Endometrium (tissue), 2 donors: ENCODE results near the gene OASL.
"Not testable (repeated sequence)": the region's sequence is repeated elsewhere in the genome, so short reads cannot be mapped to it uniquely, and the experiment has no call there.

Experiments used
- FAIRE-seq: peaks from 2 replicates; lab custom pipeline; 2012; peaks lifted over from hg19 to GRCh38; lab: Jason Lieb, UNC
- donor health status: control.
- donor health status: control.

OASL gene

DNA sequence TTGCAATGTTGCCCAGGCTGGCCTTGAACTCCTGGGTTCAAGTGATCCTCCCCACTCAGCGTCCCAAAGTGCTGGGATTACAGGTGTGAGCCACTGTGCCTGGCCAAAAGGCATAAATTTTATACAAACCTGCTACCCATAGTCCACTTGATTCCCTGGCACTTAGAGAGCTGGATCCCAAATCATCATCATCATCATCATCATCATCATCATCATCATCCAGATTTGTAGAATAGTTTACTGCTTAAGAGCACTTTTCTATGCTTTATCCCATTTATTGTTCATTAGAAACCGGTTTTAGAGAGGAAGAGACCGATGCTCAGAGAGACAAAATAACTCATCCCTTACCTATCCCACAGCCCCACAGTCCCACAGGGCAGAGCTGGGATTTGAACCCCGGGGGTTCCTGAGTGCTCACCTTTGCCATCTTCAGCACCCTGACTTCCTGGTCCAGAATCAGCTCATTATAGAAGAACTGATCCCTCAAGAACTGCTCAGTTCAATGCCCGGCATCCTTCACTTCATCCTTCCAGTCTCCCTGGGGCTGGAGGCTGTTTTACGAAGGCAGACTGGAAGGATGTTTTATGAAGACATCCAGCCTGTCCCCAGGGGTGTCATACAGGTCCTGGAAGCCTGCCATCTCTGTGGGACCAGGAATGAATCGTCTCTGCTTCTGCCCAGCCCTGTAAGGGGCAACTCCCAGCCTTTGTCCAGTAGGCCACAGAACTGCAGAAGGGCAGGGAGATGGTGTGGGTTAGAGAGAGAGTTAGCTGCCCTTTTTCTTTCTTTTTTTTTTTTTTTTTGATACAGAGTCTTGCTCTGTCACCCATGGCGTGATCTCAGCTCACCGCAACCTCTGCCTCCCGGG lies 20.2 kb upstream of the OASL start:
- FAIRE-seq: no peak

GRCh38 chr12:121057794-121058193 lies 18.7 kb upstream of the OASL start:
- no peak for FAIRE-seq

GRCh38 chr12:121053706-121054105 lies 14.7 kb upstream of the OASL start:
- no peak for FAIRE-seq

DNA sequence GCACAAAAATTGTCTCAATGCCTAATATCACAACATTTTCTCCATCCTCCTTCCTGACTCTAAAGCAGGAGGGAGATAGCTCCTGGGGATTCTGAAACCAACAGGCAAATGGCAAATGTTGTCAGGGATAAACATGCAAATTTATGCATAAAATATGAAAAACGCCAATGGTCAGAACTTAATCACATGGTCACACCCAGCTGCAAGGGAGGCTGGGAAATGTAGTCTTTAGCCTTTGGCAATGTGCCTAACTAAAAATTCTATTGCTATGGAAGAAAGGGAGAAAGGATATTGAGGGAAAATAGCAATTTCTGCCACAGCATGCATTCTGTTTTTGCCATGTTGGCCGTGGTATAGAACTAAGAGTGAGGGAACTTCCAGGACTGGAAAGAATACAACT lies 11.7 kb upstream of the OASL start:
- no peak for FAIRE-seq

DNA sequence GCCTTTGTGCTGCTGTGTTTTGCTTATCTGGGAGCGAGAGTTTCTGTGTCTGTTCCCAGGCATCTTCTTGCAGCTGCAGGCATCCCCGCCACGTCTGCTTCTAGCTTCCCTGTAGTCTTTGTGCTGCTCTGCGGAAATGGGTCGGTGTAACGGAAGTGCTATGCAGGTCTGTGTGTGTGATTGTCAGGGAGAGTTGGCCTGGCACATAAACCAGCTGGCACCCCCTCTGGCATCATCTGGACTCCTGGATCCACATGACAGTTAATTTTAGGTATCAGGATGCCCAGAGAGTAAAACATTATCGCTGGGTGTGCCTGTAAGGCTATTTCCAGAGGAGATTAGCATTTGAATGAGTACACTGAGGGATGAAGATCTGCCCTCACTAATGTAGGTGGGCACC lies 9.4 kb upstream of the OASL start:
- no peak for FAIRE-seq

DNA sequence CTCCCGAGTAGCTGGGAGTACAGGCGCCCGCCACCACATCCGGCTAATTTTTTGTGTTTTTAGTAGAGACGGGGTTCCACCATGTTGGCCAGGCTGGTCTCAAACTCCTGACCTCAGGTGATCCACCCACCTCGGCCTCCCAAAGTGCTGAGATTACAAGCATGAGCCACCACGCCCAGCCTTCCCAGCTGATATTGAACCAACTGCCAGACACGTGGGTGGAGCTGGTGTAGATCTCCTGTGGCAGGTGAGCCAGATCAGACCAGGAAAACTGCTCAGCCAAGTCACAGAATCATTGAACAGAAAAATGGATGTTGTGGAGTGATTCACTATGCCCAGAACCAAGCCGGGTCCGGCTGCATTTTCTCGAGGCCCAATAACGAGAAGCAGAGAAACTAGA lies 8.4 kb upstream of the OASL start:
- FAIRE-seq: not testable (repeated sequence)

- no peak for FAIRE-seq
Measured at GRCh38 chr12:121043067-121043466, 4.0 kb upstream of the OASL start.

- FAIRE-seq: no peak
Measured at GRCh38 chr12:121036810-121037326, 2.2 kb downstream of the OASL start.

GRCh38 chr12:121034616-121035305 lies 4.3 kb downstream of the OASL start:
- FAIRE-seq: no peak

- FAIRE-seq: no peak
Measured at GRCh38 chr12:121033625-121034349, 5.3 kb downstream of the OASL start.

GRCh38 chr12:121030576-121031212 lies 8.4 kb downstream of the OASL start:
- FAIRE-seq: no peak

DNA sequence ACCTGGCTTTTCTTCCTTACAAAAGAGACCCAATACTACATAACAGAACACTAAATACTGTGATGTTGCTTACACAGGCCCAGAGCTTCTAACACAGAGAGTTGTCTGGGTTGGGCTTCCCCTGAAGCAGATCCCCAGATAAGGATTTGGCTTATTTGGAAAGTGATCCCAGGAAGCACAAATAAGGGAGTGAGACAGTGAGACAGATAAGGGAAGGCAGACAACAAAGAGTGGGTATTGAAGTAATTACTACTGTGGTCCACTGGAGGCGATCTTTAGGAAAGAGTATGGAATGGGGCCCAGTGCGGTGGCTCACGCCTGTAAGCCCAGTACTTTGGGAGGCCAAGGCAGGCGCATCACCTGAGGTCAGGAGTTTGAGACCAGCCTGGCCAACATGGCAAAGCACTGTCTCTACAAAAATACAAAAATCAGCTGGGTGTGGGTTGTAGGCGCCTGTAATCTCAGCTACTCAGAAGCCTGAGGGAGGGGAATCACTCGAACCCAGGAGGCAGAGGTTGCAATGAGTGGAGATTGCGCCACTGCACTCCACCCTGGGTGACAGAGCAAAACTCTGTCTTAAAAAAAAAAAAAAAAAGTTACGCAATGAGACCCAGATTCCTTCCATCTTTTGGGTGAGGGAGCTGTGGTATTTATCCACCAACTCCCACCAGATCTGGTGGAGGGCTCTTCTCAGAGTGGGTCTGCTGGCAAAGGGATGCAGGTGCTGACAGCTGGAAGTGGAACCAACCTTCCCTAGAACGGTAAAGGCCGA lies 12.6 kb downstream of the OASL start:
- no peak for FAIRE-seq

GRCh38 chr12:121025442-121026226 lies 13.4 kb downstream of the OASL start:
- no peak for FAIRE-seq

- FAIRE-seq: no peak
Measured at GRCh38 chr12:121023799-121024198, 15.2 kb downstream of the OASL start.

DNA sequence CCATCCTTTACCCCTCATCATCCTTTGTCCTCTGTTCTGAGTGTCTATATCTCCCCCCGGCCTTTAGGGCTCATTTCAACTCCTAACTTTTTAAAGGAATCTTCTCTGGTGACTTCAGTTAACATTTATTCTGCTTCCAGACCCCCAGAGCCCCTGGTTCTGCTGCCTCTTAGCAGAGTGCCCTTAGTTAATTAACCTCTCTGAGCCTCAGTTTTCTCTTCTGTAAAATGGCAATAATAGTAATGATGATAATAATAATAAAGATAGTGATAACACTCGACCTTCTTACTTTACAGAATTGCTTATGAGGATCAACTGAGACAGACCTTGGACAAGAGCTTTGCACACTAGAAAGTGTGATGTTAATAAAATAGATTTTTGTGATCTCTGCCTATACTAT lies 16.3 kb downstream of the OASL start:
- FAIRE-seq: no peak

- FAIRE-seq: no peak
Measured at GRCh38 chr12:121021754-121022153, 17.3 kb downstream of the OASL start.

GRCh38 chr12:121018860-121019617 lies 20.0 kb downstream of the OASL start:
- FAIRE-seq: no peak

DNA sequence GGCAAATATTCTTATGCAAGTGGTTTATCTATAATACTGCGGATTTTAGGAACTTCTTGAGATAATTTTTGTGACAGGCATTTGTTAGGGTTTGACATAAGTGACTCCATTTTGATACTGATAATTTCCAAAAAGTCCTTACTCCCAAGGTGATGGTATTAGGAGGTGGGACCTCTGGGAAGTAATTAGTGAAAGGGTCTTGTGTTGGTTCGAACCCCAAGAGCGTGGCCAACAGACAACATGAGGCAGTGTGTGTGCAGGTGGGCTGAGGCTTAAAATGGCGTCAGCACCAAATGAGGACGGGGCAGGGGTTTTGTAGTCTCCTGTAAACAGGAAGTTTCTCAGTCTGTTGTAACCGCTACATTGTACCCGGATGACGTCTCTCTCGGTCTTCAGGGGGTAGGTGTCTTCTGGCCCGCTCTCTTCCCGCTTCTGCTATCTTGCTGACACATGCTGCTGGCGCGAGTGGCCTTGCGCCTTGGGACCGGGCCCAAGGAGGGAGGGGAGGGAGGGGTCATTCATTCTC lies 21.0 kb downstream of the OASL start:
- FAIRE-seq: no peak
